Activated B cell treated with CpG ODN at 0.5 μM for 24 hours (primary cell): ENCODE measurements around the gene SPATA2. TPM values are rescaled to one million over a fixed set of nuclear protein-coding genes. Genes with fewer than 3 reads are reported as not detected.

ENCODE experiments used
- ATAC-seq: fragments of 200-7000 bp; cut with Tn5 transposase; one replicate; pipeline ENCODE4 v1.10.0; 2021; ENCODE audit warnings: low read depth, mild to moderate bottlenecking, moderate library complexity
- CTCF ChIA-PET: fragments of 350-600 bp; sonication (Branson Sonifier 250); formaldehyde crosslinking; loops from one replicate; lab custom pipeline; 2021; ENCODE audit warnings: antibody characterized with exemption; lab: Charles Lee
- POLR2A ChIA-PET: fragments of 350-600 bp; sonication (Branson Sonifier 250); formaldehyde crosslinking; loops from one replicate; lab custom pipeline; 2021; ENCODE audit warnings: antibody characterized with exemption; lab: Charles Lee
- DNase-seq: peaks from one replicate; pipeline ENCODE4 v3.0.0; 2022
- H3K27ac Mint-ChIP-seq: one replicate; pipeline ENCODE4 v1.8.0; 2020; ENCODE audit warnings: mixed read lengths
- H3K27me3 Mint-ChIP-seq: one replicate; pipeline ENCODE4 v1.8.0; 2021; ENCODE audit warnings: mixed read lengths
- H3K36me3 Mint-ChIP-seq: one replicate; pipeline ENCODE4 v1.8.0; 2021; ENCODE audit warnings: low read depth, mixed read lengths
- H3K4me1 Mint-ChIP-seq: one replicate; pipeline ENCODE4 v1.8.0; 2021; ENCODE audit warnings: mixed read lengths
- H3K4me3 Mint-ChIP-seq: one replicate; pipeline ENCODE4 v1.8.0; 2020; ENCODE audit warnings: mild to moderate bottlenecking, mixed read lengths
- H3K9me3 Mint-ChIP-seq: one replicate; pipeline ENCODE4 v1.8.0; 2020; ENCODE audit warnings: mixed read lengths
- intact Hi-C: fragments of 100-400 bp; cut with micrococcal nuclease; formaldehyde crosslinking; loops from one replicate; pipeline ENCODE4 v1.15.1; 2024
- total RNA-seq: library from RNA; stranded (reverse); gene quantifications from 2 replicates; pipeline ENCODE4 v1.2.3, GENCODE V29; 2022
- TF ChIP-seq, protein P1 (sequence below): fragments of 200-600 bp; IDR thresholded peaks from one replicate; pipeline ENCODE4 v1.8.0; 2022; ENCODE audit warnings: antibody characterized with exemption, mild to moderate bottlenecking

The SPATA2 gene
- total RNA-seq, 1 donor from 2014 or later, result 9.4 TPM

DNA sequence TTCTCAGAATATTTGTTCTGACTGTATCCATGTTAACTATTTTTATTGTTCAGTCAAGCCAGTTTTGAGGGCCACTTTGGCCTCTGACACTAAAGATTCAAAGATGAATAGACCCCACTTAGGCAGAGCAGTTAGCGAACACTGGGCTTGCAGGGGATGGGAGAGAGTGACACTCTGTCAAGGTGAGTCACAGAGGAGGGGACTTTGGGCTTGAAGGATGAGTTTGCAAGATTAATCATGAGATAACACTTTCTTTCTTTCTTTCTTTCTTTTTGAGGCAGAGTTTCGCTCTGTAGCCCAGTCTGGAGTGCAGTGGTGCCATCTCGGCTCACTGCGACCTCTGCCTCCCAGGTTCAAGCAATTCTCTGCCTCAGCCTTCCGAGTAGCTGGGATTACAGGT, 46.4 kb downstream of the SPATA2 start:
- Mint-ChIP-seq H3K4me1 (peaks cover 19% of the 10 kb centered on the region), H3K27me3 (no peaks in the 10 kb centered on the region), H3K36me3 (peaks cover 77% of the 10 kb centered on the region), H3K9me3 (no peaks in the 10 kb centered on the region), H3K27ac (no peak overlapping the region), H3K4me3 (no peak overlapping the region)
- ATAC-seq (no peak), DNase-seq (no peak)
- ChIA-PET CTCF (no interaction called here), POLR2A (no interaction called here)
- intact Hi-C loops, result no loop called here
- TF ChIP-seq, protein P1, sequence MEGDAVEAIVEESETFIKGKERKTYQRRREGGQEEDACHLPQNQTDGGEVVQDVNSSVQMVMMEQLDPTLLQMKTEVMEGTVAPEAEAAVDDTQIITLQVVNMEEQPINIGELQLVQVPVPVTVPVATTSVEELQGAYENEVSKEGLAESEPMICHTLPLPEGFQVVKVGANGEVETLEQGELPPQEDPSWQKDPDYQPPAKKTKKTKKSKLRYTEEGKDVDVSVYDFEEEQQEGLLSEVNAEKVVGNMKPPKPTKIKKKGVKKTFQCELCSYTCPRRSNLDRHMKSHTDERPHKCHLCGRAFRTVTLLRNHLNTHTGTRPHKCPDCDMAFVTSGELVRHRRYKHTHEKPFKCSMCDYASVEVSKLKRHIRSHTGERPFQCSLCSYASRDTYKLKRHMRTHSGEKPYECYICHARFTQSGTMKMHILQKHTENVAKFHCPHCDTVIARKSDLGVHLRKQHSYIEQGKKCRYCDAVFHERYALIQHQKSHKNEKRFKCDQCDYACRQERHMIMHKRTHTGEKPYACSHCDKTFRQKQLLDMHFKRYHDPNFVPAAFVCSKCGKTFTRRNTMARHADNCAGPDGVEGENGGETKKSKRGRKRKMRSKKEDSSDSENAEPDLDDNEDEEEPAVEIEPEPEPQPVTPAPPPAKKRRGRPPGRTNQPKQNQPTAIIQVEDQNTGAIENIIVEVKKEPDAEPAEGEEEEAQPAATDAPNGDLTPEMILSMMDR, result no peak

- Mint-ChIP-seq H3K4me3 (no peak overlapping the region), H3K36me3 (peaks cover 74% of the 10 kb centered on the region), H3K9me3 (no peaks in the 10 kb centered on the region), H3K27ac (no peak overlapping the region), H3K27me3 (no peaks in the 10 kb centered on the region), H3K4me1 (peaks cover 19% of the 10 kb centered on the region)
- intact Hi-C loops, result no loop called here
- TF ChIP-seq, protein P1, result no peak
- POLR2A ChIA-PET, result interaction anchor here (0.6 kb wide), 1 partner anchor 236 kb away, joined by 3 read pairs; no protein-coding TSS in a partner anchor
- DNase-seq, result no peak
- CTCF ChIA-PET, result no interaction called here
- no peak for ATAC-seq
Measured at GRCh38 chr20:49868538-49868937, 46.8 kb downstream of the SPATA2 start.

- POLR2A ChIA-PET, result interaction anchor here (0.6 kb wide), 1 partner anchor 235 kb away, joined by 3 read pairs; no protein-coding TSS in a partner anchor
Measured at GRCh38 chr20:49867453-49868215, 47.7 kb downstream of the SPATA2 start.

DNA sequence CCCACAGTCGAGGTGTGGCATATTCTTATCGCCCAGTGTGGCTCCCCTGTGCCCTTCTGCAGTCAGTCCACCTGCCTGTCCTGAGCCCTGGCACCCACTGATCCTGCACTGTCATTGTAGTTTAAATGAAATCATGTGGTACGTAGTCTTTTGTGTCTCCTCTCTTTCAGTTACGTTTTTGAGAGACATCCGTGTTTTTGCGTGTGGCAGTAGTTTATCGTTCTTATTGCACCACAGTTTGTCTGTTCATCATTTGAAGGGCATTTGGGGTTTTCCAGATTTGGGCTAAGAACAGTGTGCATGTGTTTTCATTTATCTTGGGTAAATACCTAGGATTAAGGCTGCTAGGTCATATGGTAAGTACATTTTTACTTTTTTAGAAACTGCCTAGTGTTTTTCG, 49.3 kb downstream of the SPATA2 start:
- peaks cover 91% of the 10 kb centered on the region for H3K36me3 Mint-ChIP-seq
- H3K9me3 Mint-ChIP-seq, result no peaks in the 10 kb centered on the region
- H3K27me3 Mint-ChIP-seq, result no peaks in the 10 kb centered on the region
- CTCF ChIA-PET, result no interaction called here
- H3K4me1 Mint-ChIP-seq, result peaks cover 19% of the 10 kb centered on the region
- DNase-seq (no peak), ATAC-seq (no peak)
- POLR2A ChIA-PET, result no interaction called here
- TF ChIP-seq, protein P1, result no peak
- intact Hi-C loops, result no loop called here
- H3K27ac Mint-ChIP-seq, result no peak overlapping the region
- no peak overlapping the region for H3K4me3 Mint-ChIP-seq

More at GRCh38 chr20:49867453-49868215, 47.7 kb downstream of the SPATA2 start:
- Mint-ChIP-seq H3K36me3 (peaks cover 77% of the 10 kb centered on the region), H3K4me3 (no peak overlapping the region), H3K4me1 (peaks cover 19% of the 10 kb centered on the region), H3K9me3 (no peaks in the 10 kb centered on the region), H3K27ac (no peak overlapping the region), H3K27me3 (no peaks in the 10 kb centered on the region)
- peak; percentile 47 for ATAC-seq
- intact Hi-C loops, result no loop called here
- TF ChIP-seq, protein P1, result no peak
- CTCF ChIA-PET, result no interaction called here
- DNase-seq, result no peak

DNA sequence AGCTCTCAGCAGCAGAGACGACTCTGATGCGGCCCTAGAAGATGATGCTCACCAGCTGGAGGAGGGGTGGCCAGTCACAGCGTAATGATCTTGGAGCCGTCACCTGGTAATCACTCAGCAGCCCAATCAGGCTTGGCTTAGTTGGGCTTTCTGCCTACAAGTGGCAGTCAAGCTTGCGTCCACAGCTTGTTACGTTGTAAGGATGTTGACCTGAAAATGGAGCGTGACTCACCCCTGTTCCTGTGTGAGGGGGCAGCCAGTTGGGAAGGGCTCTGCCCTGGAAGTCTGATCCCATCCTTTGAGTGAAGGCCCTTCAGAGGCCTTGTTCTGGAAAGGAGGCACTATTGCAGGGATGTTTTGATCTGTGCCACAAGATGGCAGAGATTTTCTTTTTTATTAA, 49.8 kb downstream of the SPATA2 start:
- POLR2A ChIA-PET, result no interaction called here
- H3K36me3 Mint-ChIP-seq, result peaks cover 91% of the 10 kb centered on the region
- peaks cover 19% of the 10 kb centered on the region for H3K4me1 Mint-ChIP-seq
- no peak for ATAC-seq
- H3K9me3 Mint-ChIP-seq, result no peaks in the 10 kb centered on the region
- TF ChIP-seq, protein P1, result no peak
- no peak for DNase-seq
- CTCF ChIA-PET, result interaction anchor here (1.3 kb wide), 1 partner anchor 257 kb away, joined by 3 read pairs; no protein-coding TSS in a partner anchor
- no peak overlapping the region for H3K27ac Mint-ChIP-seq
- no peak overlapping the region for H3K4me3 Mint-ChIP-seq
- H3K27me3 Mint-ChIP-seq, result no peaks in the 10 kb centered on the region
- intact Hi-C loops, result no loop called here
